Ishikawa (cell line): Measurements from ENCODE around the gene NT5DC4.

ENCODE experiments used
- MAX ChIP-seq: IDR thresholded peaks from 2 replicates; pipeline ENCODE4 v1.6.1; 2012
- ZBTB7A ChIP-seq: IDR thresholded peaks from 2 replicates; pipeline ENCODE4 v1.6.1; 2012; ENCODE audit warnings: low read depth

GRCh38 chr2:112692495-112692911 is 28.3 kb upstream of the NT5DC4 start:
- TF ChIP-seq MAX (no peak), ZBTB7A (no peak)
